ENCODE results near the gene CFAP107. TPM values are rescaled to one million over a fixed set of nuclear protein-coding genes. Genes with fewer than 3 reads are reported as not detected.

Gene CFAP107
- polyA plus RNA-seq, 1 donor from 2014 or later, result not detected

- no peaks in the 10 kb centered on the region for H3K36me3 ChIP-seq (ENCODE audit: insufficient read depth, low read length)
- no peaks in the 10 kb centered on the region for H3K9me3 ChIP-seq (ENCODE audit: low read length)
- TF ChIP-seq, protein P1, sequence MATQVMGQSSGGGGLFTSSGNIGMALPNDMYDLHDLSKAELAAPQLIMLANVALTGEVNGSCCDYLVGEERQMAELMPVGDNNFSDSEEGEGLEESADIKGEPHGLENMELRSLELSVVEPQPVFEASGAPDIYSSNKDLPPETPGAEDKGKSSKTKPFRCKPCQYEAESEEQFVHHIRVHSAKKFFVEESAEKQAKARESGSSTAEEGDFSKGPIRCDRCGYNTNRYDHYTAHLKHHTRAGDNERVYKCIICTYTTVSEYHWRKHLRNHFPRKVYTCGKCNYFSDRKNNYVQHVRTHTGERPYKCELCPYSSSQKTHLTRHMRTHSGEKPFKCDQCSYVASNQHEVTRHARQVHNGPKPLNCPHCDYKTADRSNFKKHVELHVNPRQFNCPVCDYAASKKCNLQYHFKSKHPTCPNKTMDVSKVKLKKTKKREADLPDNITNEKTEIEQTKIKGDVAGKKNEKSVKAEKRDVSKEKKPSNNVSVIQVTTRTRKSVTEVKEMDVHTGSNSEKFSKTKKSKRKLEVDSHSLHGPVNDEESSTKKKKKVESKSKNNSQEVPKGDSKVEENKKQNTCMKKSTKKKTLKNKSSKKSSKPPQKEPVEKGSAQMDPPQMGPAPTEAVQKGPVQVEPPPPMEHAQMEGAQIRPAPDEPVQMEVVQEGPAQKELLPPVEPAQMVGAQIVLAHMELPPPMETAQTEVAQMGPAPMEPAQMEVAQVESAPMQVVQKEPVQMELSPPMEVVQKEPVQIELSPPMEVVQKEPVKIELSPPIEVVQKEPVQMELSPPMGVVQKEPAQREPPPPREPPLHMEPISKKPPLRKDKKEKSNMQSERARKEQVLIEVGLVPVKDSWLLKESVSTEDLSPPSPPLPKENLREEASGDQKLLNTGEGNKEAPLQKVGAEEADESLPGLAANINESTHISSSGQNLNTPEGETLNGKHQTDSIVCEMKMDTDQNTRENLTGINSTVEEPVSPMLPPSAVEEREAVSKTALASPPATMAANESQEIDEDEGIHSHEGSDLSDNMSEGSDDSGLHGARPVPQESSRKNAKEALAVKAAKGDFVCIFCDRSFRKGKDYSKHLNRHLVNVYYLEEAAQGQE (IDR thresholded peaks at IDR 0.05; ENCODE audit: borderline replicate concordance), result no peak
- no peak for TF ChIP-seq SMC3 (conservative IDR thresholded peaks at IDR 0.05; ENCODE audit: poor library complexity)
- no peak for TF ChIP-seq EP300 (conservative IDR thresholded peaks at IDR 0.05; ENCODE audit: poor library complexity, severe bottlenecking)
- TF ChIP-seq MXI1 (conservative IDR thresholded peaks at IDR 0.05; ENCODE audit: poor library complexity, severe bottlenecking), result no peak
- no peak for TF ChIP-seq TAF1 (IDR thresholded peaks at IDR 0.05; ENCODE audit: low read depth)
- TF ChIP-seq EZH2 (IDR thresholded peaks at IDR 0.05; ENCODE audit: borderline replicate concordance, insufficient read depth, low read length, poor library complexity, severe bottlenecking), result no peak
- no peak for TF ChIP-seq POLR2AphosphoS5 (IDR thresholded peaks at IDR 0.05)
- TF ChIP-seq, protein P2, sequence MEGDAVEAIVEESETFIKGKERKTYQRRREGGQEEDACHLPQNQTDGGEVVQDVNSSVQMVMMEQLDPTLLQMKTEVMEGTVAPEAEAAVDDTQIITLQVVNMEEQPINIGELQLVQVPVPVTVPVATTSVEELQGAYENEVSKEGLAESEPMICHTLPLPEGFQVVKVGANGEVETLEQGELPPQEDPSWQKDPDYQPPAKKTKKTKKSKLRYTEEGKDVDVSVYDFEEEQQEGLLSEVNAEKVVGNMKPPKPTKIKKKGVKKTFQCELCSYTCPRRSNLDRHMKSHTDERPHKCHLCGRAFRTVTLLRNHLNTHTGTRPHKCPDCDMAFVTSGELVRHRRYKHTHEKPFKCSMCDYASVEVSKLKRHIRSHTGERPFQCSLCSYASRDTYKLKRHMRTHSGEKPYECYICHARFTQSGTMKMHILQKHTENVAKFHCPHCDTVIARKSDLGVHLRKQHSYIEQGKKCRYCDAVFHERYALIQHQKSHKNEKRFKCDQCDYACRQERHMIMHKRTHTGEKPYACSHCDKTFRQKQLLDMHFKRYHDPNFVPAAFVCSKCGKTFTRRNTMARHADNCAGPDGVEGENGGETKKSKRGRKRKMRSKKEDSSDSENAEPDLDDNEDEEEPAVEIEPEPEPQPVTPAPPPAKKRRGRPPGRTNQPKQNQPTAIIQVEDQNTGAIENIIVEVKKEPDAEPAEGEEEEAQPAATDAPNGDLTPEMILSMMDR (IDR thresholded peaks at IDR 0.05; ENCODE audit: poor library complexity, severe bottlenecking), result no peak
- no peak for TF ChIP-seq RAD21 (conservative IDR thresholded peaks at IDR 0.05)
- H3K27me3 ChIP-seq (ENCODE audit: insufficient read depth, low read depth, low read length), result no peaks in the 10 kb centered on the region
- no peak overlapping the region for H3K4me2 ChIP-seq (ENCODE audit: low read length)
- no peak overlapping the region for H2AFZ ChIP-seq (ENCODE audit: low read depth, low read length)
- no peaks in the 10 kb centered on the region for H4K20me1 ChIP-seq (ENCODE audit: insufficient read depth)
- H3K9ac ChIP-seq (ENCODE audit: low read length), result no peak overlapping the region
- no peaks in the 10 kb centered on the region for H3K9me2 ChIP-seq (ENCODE audit: insufficient read depth, low read length)
- H3K27ac ChIP-seq (ENCODE audit: low read length), result no peak overlapping the region
- no peaks in the 10 kb centered on the region for H3K79me2 ChIP-seq (replicated peaks; ENCODE audit: insufficient read depth, low read length)
- H3F3A ChIP-seq (ENCODE audit: insufficient read depth, low read length, poor library complexity, severe bottlenecking), result no peaks in the 10 kb centered on the region
- no peak overlapping the region for H3K4me3 ChIP-seq (ENCODE audit: low read length)
These were observed 11.3 kb upstream of the CFAP107 start for GRCh38 chr1:12734651-12735050.

DNA sequence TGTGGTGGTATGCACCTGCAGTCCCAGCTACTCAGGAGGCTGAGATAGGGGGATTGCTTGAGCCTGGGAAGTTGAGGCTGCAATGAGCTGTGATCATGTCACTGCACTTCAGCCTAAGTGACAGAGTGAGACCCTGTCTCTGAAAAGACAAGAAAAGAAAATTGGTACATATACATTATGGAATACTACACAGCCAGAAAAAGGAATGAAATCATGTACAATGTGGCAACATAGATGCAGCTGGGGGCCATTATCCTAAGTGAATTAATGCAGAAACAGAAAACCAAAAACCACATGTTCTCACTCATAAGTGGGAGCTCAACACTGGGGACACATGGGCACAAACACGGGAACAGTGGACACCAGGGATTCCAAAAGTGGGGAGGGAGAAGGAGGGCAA, 7.1 kb upstream of the CFAP107 start:
- Histone ChIP-seq H3K9me2 (ENCODE audit: insufficient read depth, low read length) (no peaks in the 10 kb centered on the region), H3K36me3 (ENCODE audit: insufficient read depth, low read length) (no peaks in the 10 kb centered on the region), H3K9ac (ENCODE audit: low read length) (no peak overlapping the region), H3K79me2 (replicated peaks; ENCODE audit: insufficient read depth, low read length) (no peaks in the 10 kb centered on the region), H3K27ac (ENCODE audit: low read length) (no peak overlapping the region), H4K20me1 (ENCODE audit: insufficient read depth) (no peaks in the 10 kb centered on the region), H3K9me3 (ENCODE audit: low read length) (no peaks in the 10 kb centered on the region), H2AFZ (ENCODE audit: low read depth, low read length) (no peak overlapping the region), H3F3A (ENCODE audit: insufficient read depth, low read length, poor library complexity, severe bottlenecking) (no peaks in the 10 kb centered on the region), H3K27me3 (ENCODE audit: insufficient read depth, low read depth, low read length) (no peaks in the 10 kb centered on the region), H3K4me2 (ENCODE audit: low read length) (no peak overlapping the region), H3K4me3 (ENCODE audit: low read length) (no peak overlapping the region)
- no peak for TF ChIP-seq MXI1 (conservative IDR thresholded peaks at IDR 0.05; ENCODE audit: poor library complexity, severe bottlenecking)
- TF ChIP-seq RAD21 (conservative IDR thresholded peaks at IDR 0.05), result no peak
- no peak for TF ChIP-seq EZH2 (IDR thresholded peaks at IDR 0.05; ENCODE audit: borderline replicate concordance, insufficient read depth, low read length, poor library complexity, severe bottlenecking)
- TF ChIP-seq SMC3 (conservative IDR thresholded peaks at IDR 0.05; ENCODE audit: poor library complexity), result no peak
- TF ChIP-seq, protein P1 (IDR thresholded peaks at IDR 0.05; ENCODE audit: borderline replicate concordance), result no peak

Data from neural cell (in vitro differentiated cells).